CD4-positive, alpha-beta T cell (primary cell): Measurements from ENCODE around the gene RSRP1. TPM values are rescaled to one million over a fixed set of nuclear protein-coding genes. Genes with fewer than 3 reads are reported as not detected.

Experiments
- ATAC-seq: fragments of 200-7000 bp; cut with Tn5 transposase; one replicate; pipeline ENCODE4 v1.10.0; 2022; ENCODE audit warnings: mild to moderate bottlenecking; ENCODE audit not compliant: poor library complexity
- CTCF ChIA-PET: fragments of 350-600 bp; sonication (Branson Sonifier 250); formaldehyde crosslinking; loops from one replicate; lab custom pipeline; 2021; ENCODE audit warnings: antibody characterized with exemption, inconsistent platforms; lab: Charles Lee
- POLR2A ChIA-PET: fragments of 350-600 bp; sonication (Branson Sonifier 250); formaldehyde crosslinking; loops from one replicate; lab custom pipeline; 2021; ENCODE audit warnings: antibody characterized with exemption, inconsistent platforms; lab: Charles Lee
- DNase-seq, 14 experiments: peaks; one replicate each; pipeline ENCODE4 v3.0.0-alpha.2; 2013 to 2020; ENCODE audit warnings: mixed read lengths in 2 of 14
- H3K27ac ChIP-seq, 2 donors: one replicate each; pipeline versions ENCODE4 v1.5.1 to v1.7.0; 2013; ENCODE audit warnings: low read length in 2 of 2, low read depth in 1 of 2, mild to moderate bottlenecking in 1 of 2
- H3K27me3 ChIP-seq, 2 experiments: 1 replicate in 1 of 2; 2 replicates in 1 of 2; pipeline versions ENCODE4 v1.6.1 to v1.7.0; 2013; ENCODE audit warnings: low read length in 2 of 2, control low read depth in 1 of 2, mild to moderate bottlenecking in 1 of 2, moderate library complexity in 1 of 2; ENCODE audit not compliant: insufficient read depth in 2 of 2, control insufficient read depth in 1 of 2
- H3K36me3 ChIP-seq: one replicate; pipeline ENCODE4 v1.6.1; 2013; ENCODE audit warnings: low read length, control low read depth; ENCODE audit not compliant: insufficient read depth
- H3K4me1 ChIP-seq: one replicate; pipeline ENCODE4 v1.6.1; 2013; ENCODE audit warnings: low read length, control low read depth; ENCODE audit not compliant: insufficient read depth
- H3K4me3 ChIP-seq: one replicate; pipeline ENCODE4 v1.5.1; 2013; ENCODE audit warnings: mild to moderate bottlenecking, low read length, moderate library complexity
- H3K9me3 ChIP-seq, 2 experiments: 1 replicate in 1 of 2; 2 replicates in 1 of 2; pipeline versions ENCODE4 v1.6.1 to v1.7.0; 2013; ENCODE audit warnings: low read length in 2 of 2, mild to moderate bottlenecking in 2 of 2, control low read depth in 1 of 2, moderate library complexity in 1 of 2; ENCODE audit not compliant: control insufficient read depth in 1 of 2, insufficient read depth in 1 of 2
- H3K27ac Mint-ChIP-seq: one replicate; pipeline ENCODE4 v1.8.0; 2020; ENCODE audit warnings: mixed read lengths
- H3K27me3 Mint-ChIP-seq: one replicate; pipeline ENCODE4 v1.8.0; 2021; ENCODE audit warnings: mixed read lengths
- H3K36me3 Mint-ChIP-seq: one replicate; pipeline ENCODE4 v1.8.0; 2021; ENCODE audit warnings: low read depth, mixed read lengths
- H3K4me1 Mint-ChIP-seq: one replicate; pipeline ENCODE4 v1.8.0; 2021; ENCODE audit warnings: low read depth, mixed read lengths
- H3K4me3 Mint-ChIP-seq: one replicate; pipeline ENCODE4 v1.8.0; 2020; ENCODE audit warnings: mild to moderate bottlenecking, mixed read lengths
- H3K9me3 Mint-ChIP-seq: one replicate; pipeline ENCODE4 v1.8.0; 2020; ENCODE audit warnings: mixed read lengths
- intact Hi-C, 2 experiments: fragments of 100-400 bp; cut with DNase I in 1 of 2; cut with micrococcal nuclease in 1 of 2; formaldehyde crosslinking; loops; one replicate each; pipeline versions ENCODE4 v1.15.1 to v1.9.0; 2023 to 2025; cut with DNase I, micrococcal nuclease
- total RNA-seq, 174 experiments: library from RNA in 2 of 174; stranded (reverse) in 2 of 174; gene quantifications; one replicate each; pipeline ENCODE4 v1.2.3 and lab custom pipeline; 2021 to 2026
- TF ChIP-seq, protein P1 (sequence below): fragments of 200-600 bp; IDR thresholded peaks from one replicate; pipeline ENCODE4 v1.8.0; 2022; ENCODE audit warnings: antibody characterized with exemption, mild to moderate bottlenecking

Gene RSRP1
- total RNA-seq, 2 experiments from 2014 or later: 395 to 428 TPM

GRCh38 chr1:25209516-25209915, 37.7 kb downstream of the RSRP1 start:
- intact Hi-C loops: loop anchor here (5.0 to 10.0 kb wide), 2 partner anchors 277 to 515 kb away; partner anchors contain the start of gene RUNX3 (in 1 of the 2)
- Mint-ChIP-seq H3K9me3 (no peaks in the 10 kb centered on the region), H3K4me3 (no peak overlapping the region), H3K4me1 (no peaks in the 10 kb centered on the region), H3K36me3 (no peaks in the 10 kb centered on the region), H3K27ac (no peak overlapping the region), H3K27me3 (no peaks in the 10 kb centered on the region)
- ChIA-PET CTCF (no interaction called here), POLR2A (no interaction called here)
- no peak for ATAC-seq
- H3K27me3 ChIP-seq: no peaks in the 10 kb centered on the region
- no peak overlapping the region for H3K27ac ChIP-seq
- H3K4me1 ChIP-seq: peaks cover 3% of the 10 kb centered on the region
- TF ChIP-seq, protein P1, sequence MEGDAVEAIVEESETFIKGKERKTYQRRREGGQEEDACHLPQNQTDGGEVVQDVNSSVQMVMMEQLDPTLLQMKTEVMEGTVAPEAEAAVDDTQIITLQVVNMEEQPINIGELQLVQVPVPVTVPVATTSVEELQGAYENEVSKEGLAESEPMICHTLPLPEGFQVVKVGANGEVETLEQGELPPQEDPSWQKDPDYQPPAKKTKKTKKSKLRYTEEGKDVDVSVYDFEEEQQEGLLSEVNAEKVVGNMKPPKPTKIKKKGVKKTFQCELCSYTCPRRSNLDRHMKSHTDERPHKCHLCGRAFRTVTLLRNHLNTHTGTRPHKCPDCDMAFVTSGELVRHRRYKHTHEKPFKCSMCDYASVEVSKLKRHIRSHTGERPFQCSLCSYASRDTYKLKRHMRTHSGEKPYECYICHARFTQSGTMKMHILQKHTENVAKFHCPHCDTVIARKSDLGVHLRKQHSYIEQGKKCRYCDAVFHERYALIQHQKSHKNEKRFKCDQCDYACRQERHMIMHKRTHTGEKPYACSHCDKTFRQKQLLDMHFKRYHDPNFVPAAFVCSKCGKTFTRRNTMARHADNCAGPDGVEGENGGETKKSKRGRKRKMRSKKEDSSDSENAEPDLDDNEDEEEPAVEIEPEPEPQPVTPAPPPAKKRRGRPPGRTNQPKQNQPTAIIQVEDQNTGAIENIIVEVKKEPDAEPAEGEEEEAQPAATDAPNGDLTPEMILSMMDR: no peak
- no peaks in the 10 kb centered on the region for H3K9me3 ChIP-seq
- no peak overlapping the region for H3K4me3 ChIP-seq
- DNase-seq: no peak
- H3K36me3 ChIP-seq: no peaks in the 10 kb centered on the region

- no peak overlapping the region for H3K4me3 Mint-ChIP-seq
- no peak overlapping the region for H3K4me3 ChIP-seq
- no peak overlapping the region for H3K27ac ChIP-seq
- DNase-seq: no peak
- no peaks in the 10 kb centered on the region for H3K36me3 ChIP-seq
- H3K9me3 Mint-ChIP-seq: no peaks in the 10 kb centered on the region
- H3K4me1 Mint-ChIP-seq: no peaks in the 10 kb centered on the region
- no peaks in the 10 kb centered on the region for H3K9me3 ChIP-seq
- no peaks in the 10 kb centered on the region for H3K36me3 Mint-ChIP-seq
- peaks cover 3% of the 10 kb centered on the region for H3K4me1 ChIP-seq
- POLR2A ChIA-PET: no interaction called here
- CTCF ChIA-PET: no interaction called here
- ATAC-seq: no peak
- no peaks in the 10 kb centered on the region for H3K27me3 ChIP-seq
- intact Hi-C loops: loop anchor here (5.0 to 10.0 kb wide), 2 partner anchors 276 to 514 kb away; partner anchors contain the start of gene RUNX3 (in 1 of the 2)
- no peak overlapping the region for H3K27ac Mint-ChIP-seq
- H3K27me3 Mint-ChIP-seq: no peaks in the 10 kb centered on the region
- TF ChIP-seq, protein P1: no peak
Observed at GRCh38 chr1:25208561-25209222, 38.6 kb downstream of the RSRP1 start.

DNA sequence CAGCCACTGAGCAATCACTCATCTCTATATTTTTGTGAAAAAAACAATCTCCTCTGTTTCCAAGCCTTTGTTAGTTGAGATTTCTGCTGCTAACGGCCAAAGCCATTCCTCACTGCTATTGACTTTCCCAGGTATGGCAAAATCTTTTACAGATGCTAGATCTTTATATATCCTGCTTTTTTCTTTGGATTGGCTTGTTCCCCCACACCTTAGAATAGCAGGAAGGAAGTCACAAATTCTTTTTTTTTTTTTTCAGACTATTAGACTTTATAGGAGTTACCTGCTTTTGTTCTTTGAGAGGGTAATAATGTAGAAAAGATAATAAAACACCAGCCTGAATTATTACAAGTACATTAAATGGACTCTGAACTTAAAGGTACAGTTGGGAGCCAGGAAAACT, 39.2 kb downstream of the RSRP1 start:
- Histone ChIP-seq H3K27ac (no peak overlapping the region), H3K36me3 (no peaks in the 10 kb centered on the region), H3K4me3 (no peak overlapping the region), H3K9me3 (no peaks in the 10 kb centered on the region), H3K4me1 (peaks cover 3% of the 10 kb centered on the region), H3K27me3 (no peaks in the 10 kb centered on the region)
- Mint-ChIP-seq H3K4me3 (no peak overlapping the region), H3K36me3 (no peaks in the 10 kb centered on the region), H3K9me3 (no peaks in the 10 kb centered on the region), H3K27ac (no peak overlapping the region), H3K4me1 (no peaks in the 10 kb centered on the region), H3K27me3 (no peaks in the 10 kb centered on the region)
- ATAC-seq: no peak
- POLR2A ChIA-PET: no interaction called here
- intact Hi-C loops: loop anchor here (5.0 to 10.0 kb wide), 2 partner anchors 276 to 513 kb away; partner anchors contain the start of gene RUNX3 (in 1 of the 2)
- CTCF ChIA-PET: no interaction called here
- DNase-seq: no peak
- TF ChIP-seq, protein P1: no peak
